Measurements from ENCODE around the gene EIF4EBP3. TPM values are rescaled to one million over a fixed set of nuclear protein-coding genes. Genes with fewer than 3 reads are reported as not detected.

Gene EIF4EBP3
- total and polyA plus RNA-seq, 9 of the 15 experiments (the other 6 are each of a cell fraction or from before 2014, with no cell fraction given): 1.3 to 7.5 (median 3.8) TPM

DNA sequence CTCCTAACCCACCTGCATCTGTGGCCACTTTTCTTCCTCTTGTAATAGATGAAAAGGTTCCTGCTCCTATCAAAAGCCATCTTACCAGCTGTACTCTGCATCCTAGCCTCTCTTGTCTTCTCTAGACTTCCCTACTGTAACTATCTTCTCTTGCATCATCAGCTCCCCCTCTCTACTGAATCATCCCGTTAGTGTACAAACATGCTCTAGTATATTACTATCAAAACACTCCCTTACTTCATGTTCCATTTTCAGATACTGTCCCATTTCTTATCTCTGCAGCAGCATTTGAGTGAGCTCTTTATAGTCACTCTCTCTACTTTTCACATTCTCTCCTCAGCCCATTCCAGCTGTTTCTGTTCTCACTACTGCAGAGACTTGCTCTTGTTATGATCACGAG lies 7.0 kb downstream of the EIF4EBP3 start (continued):
- TF ChIP-seq, protein P1, sequence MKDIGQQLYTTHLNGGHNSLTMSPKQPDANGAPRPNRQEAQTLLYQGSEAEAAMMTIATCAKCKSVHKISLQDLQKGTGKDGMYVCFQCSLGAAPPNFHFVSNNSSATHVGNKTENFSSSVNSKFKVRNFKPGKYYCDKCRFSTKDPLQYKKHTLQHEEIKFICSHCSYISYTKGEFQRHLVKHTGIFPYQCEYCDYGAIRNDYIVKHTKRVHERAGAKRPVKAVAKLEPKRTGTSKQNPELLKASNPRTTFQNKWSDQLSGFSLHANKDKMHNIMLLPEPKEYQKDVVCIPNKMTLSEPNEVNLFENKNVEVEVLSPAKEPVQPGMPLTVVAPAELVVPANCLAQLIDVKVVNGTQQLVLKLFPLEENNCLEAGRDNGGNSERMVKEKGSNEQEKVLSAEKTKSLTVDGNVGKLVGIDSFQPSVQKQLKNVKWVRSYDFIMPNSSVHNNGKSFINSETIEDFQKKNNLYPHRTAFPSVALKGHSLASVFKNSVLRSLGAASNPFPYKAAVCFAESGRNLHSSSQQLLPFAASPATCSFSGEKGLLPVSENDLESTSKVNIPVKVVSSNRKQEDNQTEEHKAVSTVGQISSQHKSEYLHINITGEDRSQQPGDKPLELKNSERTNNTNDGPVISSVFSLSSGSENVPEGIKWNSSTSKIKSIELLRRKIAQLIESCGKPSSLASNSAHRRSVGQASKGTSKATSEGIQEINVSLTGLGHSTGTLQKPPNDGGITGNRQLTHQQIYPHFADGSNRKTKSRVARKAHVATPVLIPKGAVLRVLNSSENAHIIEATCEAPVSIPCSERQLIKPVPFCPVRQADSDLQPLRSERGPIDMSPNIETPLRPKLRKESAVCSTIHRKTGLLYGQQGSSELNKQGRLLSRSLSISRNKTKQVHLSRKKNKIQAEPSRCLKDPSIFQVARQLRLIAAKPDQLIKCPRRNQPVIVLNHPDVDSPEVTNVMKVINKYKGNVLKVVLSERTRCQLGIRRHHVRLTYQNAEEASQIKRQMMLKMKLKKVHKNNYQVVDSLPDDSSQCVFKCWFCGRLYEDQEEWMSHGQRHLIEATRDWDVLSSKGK (CRISPR knock-in tag; IDR thresholded peaks at IDR 0.05): no peak
- TF ChIP-seq, protein P2, sequence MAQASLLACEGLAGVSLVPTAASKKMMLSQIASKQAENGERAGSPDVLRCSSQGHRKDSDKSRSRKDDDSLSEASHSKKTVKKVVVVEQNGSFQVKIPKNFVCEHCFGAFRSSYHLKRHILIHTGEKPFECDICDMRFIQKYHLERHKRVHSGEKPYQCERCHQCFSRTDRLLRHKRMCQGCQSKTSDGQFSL (CRISPR knock-in tag; IDR thresholded peaks at IDR 0.05): peak; percentile 79; the same call in 1 of the 2 replicates
- TF ChIP-seq, protein P2 (tag; IDR thresholded peaks at IDR 0.05): no peak
- TF ChIP-seq ZNF699 (CRISPR knock-in tag; IDR thresholded peaks at IDR 0.05; ENCODE audit: insufficient replicate concordance): no peak
- TF ChIP-seq DACH1 (IDR thresholded peaks at IDR 0.05; ENCODE audit: partially characterized antibody): peak; percentile 18
- TF ChIP-seq ELF4 (CRISPR knock-in tag; IDR thresholded peaks at IDR 0.05): peak; percentile 24; the same call in 1 of the 2 replicates
- TF ChIP-seq ZNF316 (IDR thresholded peaks at IDR 0.05): peak; percentile 3; the same call in 1 of the 2 replicates
- TF ChIP-seq, protein P3, sequence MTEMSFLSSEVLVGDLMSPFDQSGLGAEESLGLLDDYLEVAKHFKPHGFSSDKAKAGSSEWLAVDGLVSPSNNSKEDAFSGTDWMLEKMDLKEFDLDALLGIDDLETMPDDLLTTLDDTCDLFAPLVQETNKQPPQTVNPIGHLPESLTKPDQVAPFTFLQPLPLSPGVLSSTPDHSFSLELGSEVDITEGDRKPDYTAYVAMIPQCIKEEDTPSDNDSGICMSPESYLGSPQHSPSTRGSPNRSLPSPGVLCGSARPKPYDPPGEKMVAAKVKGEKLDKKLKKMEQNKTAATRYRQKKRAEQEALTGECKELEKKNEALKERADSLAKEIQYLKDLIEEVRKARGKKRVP (CRISPR knock-in tag; IDR thresholded peaks at IDR 0.05): peak; percentile 52; the same call in 1 of the 2 replicates
- TF ChIP-seq, protein P4, sequence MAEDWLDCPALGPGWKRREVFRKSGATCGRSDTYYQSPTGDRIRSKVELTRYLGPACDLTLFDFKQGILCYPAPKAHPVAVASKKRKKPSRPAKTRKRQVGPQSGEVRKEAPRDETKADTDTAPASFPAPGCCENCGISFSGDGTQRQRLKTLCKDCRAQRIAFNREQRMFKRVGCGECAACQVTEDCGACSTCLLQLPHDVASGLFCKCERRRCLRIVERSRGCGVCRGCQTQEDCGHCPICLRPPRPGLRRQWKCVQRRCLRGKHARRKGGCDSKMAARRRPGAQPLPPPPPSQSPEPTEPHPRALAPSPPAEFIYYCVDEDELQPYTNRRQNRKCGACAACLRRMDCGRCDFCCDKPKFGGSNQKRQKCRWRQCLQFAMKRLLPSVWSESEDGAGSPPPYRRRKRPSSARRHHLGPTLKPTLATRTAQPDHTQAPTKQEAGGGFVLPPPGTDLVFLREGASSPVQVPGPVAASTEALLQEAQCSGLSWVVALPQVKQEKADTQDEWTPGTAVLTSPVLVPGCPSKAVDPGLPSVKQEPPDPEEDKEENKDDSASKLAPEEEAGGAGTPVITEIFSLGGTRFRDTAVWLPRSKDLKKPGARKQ (CRISPR knock-in tag; IDR thresholded peaks at IDR 0.05): no peak
- TF ChIP-seq, protein P5, sequence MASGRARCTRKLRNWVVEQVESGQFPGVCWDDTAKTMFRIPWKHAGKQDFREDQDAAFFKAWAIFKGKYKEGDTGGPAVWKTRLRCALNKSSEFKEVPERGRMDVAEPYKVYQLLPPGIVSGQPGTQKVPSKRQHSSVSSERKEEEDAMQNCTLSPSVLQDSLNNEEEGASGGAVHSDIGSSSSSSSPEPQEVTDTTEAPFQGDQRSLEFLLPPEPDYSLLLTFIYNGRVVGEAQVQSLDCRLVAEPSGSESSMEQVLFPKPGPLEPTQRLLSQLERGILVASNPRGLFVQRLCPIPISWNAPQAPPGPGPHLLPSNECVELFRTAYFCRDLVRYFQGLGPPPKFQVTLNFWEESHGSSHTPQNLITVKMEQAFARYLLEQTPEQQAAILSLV (tag; IDR thresholded peaks at IDR 0.05): peak; percentile 76; the same call in 1 of the 2 replicates
- TF ChIP-seq EP400 (IDR thresholded peaks at IDR 0.05): peak; percentile 47; the same call in 1 of the 2 replicates
- peak in 1 of 2 experiments; percentile 37; a peak in 1 of 4 replicates for TF ChIP-seq RCOR1 (IDR thresholded peaks at IDR 0.05; ENCODE audit: borderline replicate concordance in 1 of 2, low read depth in 2 of 2, low read length in 2 of 2)
- no peak for TF ChIP-seq MYNN (IDR thresholded peaks at IDR 0.05)
- TF ChIP-seq MYNN (CRISPR knock-in tag; IDR thresholded peaks at IDR 0.05): no peak
- no peak for TF ChIP-seq ZNF644 (tag; IDR thresholded peaks at IDR 0.05; ENCODE audit: low read depth)
- TF ChIP-seq MEF2A (IDR thresholded peaks at IDR 0.05; ENCODE audit: control insufficient read depth, low read depth, low read length): 0 out of 2 replicates have a peak, but pooled peaks have one; percentile 29
- TF ChIP-seq, protein P6, sequence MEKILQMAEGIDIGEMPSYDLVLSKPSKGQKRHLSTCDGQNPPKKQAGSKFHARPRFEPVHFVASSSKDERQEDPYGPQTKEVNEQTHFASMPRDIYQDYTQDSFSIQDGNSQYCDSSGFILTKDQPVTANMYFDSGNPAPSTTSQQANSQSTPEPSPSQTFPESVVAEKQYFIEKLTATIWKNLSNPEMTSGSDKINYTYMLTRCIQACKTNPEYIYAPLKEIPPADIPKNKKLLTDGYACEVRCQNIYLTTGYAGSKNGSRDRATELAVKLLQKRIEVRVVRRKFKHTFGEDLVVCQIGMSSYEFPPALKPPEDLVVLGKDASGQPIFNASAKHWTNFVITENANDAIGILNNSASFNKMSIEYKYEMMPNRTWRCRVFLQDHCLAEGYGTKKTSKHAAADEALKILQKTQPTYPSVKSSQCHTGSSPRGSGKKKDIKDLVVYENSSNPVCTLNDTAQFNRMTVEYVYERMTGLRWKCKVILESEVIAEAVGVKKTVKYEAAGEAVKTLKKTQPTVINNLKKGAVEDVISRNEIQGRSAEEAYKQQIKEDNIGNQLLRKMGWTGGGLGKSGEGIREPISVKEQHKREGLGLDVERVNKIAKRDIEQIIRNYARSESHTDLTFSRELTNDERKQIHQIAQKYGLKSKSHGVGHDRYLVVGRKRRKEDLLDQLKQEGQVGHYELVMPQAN (IDR thresholded peaks at IDR 0.05; ENCODE audit: borderline replicate concordance): 0 out of 2 replicates have a peak, but pooled peaks have one; percentile 8
